ENCODE data around the gene VASN.
"Not testable (repeated sequence)": the region's sequence is repeated elsewhere in the genome, so short reads cannot be mapped to it uniquely, and the experiment has no call there.

Gene VASN

DNA sequence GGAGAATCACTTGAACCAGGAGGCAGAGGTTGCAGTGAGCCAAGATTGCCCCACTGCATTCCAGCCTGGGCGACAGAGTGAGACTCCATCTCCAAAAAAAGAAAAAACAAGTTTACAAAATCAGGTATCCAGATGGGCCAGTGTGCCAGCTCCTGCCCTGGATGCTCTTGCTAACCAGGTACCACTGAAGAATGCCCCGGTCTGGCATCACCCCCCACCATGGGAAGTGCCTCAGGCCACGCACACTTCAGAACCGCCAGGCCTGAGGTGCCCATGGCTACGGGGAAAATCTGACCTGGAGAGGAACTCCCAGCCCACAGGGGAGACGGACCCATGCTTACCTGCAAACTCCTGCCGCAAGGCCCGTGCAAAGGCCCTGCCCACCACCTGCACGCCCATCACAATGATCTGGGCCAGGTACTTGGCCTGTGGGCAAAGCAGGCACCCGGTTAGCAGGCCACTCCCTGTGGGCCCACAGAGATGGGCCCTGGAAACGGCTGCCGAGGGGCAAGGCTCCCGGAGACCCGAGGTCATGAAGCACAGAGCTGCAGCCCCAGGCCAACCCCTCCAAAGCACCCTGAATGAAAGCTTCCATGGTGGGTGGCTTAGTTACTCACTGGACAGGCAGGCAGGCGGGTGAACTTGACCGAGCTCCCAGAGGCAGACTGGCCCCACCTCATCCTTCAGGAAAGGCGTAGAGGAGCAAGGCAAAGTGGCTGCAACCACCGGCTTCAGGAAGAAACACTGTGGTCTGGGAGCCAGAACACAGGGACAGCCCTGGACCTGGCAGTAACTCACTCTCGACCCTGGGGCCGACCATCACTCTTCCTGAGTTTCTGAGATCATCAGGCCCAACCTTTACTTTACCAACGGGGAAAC, 28.5 kb upstream of the VASN start:
- in situ Hi-C loops (cut with MboI; ENCODE audit: low sequenced_read_pairs, unreplicated experiment), result no loop called here
- DNase-seq (ENCODE audit: low spot score), result no peak
- no peak for TF ChIP-seq CTCF (IDR thresholded peaks at IDR 0.05; ENCODE audit: borderline replicate concordance, control extremely low read depth, extremely low read depth, insufficient read depth, missing control alignments)

DNA sequence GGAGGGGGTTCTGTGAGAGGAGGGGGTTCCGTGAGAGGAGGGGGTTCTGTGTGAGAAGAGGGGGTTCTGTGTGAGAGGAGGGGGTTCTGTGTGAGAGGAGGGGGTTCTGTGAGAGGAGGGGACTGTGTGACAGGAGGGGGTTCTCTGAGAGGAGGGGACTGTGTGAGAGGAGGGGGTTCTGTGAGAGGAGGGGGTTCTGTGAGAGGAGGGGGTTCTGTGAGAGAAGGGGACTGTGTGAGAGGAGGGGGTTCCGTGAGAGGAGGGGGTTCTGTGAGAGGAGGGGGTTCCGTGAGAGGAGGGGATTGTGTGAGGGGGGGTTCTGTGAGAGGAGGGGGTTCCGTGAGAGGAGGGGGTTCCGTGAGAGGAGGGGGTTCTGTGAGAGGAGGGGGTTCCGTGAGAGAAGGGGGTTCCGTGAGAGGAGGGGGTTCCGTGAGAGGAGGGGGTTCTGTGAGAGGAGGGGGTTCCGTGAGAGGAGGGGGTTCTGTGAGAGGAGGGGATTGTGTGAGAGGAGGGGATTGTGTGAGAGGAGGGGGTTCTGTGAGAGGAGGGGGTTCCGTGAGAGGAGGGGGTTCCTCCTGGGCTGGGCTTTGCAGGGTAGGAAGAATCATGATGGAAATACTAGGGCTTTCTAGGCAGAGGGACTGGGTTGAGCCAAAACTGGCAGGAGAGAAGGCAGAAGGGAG, 27.2 kb upstream of the VASN start:
- in situ Hi-C loops (cut with MboI; ENCODE audit: low sequenced_read_pairs, unreplicated experiment); DNase-seq (ENCODE audit: low spot score): not testable (repeated sequence)

DNA sequence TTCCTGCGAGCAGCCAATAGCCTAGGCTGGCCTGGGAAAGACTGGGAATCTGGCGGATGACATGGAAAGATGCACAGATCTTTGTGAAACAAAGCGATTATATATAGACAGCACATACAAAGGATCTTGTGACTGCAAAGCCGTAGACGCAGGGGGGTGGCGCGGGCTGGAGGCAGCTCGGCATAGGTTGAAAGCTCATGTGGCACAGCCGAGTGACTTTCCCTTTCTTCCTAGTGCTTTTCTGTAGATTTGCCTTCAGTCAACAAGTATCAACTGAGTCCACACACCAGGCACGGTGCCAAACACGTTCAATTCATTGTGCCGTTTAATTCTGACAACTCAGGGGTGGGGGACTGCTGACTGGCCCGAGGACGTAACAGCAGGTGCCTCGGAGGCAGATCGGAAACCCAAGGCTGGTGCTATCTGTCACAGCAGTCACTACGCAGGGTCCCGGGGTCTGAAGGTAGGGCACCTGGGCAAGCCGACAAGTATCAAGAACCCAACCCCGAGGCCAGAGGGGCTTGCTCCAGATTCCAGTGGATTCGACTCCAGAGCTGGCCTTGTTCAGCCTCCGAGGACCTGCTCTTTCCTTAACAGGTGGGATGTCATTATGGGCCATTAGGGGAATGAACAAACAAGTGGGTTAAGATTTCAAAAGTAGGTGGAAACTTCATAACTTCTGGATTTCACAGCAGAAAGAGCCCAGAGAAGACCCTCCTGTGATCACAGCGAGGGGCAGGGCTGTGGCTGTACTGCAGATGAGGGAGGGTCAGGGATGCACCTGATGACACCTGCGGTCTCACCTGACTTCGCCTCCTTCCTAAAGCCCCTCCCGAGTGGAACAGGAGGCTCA, 26.4 kb upstream of the VASN start:
- no peak for TF ChIP-seq CTCF (IDR thresholded peaks at IDR 0.05; ENCODE audit: borderline replicate concordance, control extremely low read depth, extremely low read depth, insufficient read depth, missing control alignments)
- no peak for DNase-seq (ENCODE audit: low spot score)

DNA sequence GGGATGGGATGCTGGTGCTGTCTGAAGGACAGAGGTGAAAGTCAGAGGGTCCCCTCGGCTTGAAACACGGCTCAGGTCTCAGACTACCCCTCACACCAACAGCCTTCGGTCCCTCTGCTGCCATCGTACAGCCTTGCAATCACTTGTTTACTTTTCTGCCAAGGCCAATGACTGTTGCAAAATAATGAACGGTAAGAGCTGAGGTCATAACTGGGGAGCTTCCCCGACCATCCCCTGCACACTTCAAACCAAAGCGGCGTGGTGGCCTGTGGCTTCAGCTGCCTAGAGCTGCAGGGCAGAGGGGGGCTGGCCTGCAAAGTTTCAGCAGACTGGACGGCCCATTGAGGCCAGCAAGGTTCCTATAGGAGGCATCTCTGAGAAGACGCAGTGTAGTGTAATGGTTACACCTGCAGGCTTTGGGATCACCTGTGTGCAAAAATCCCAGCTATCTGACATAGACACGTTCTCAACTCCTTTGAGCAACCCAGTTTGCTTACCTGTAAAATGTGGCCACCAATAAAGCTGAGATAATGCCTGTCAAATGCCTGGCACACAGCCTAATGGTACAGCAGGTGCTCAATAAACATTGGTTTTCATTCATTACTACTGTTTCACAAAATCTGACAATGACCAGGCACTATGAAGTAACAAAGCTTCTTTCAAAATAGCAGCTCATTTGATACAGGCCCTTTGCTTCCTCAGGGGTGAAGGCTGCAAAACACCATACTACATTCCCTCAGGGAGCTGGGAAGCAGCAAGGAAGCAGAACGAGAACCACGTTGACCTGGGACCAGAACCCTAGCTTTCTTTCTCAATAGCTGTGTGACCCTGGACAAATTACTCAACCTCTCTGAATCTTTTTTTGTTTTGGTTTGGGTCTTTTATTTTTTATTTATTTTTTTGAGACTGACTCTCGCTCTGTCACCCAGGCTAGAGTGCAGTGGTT, 25.5 kb upstream of the VASN start:
- TF ChIP-seq CTCF (IDR thresholded peaks at IDR 0.05; ENCODE audit: borderline replicate concordance, control extremely low read depth, extremely low read depth, insufficient read depth, missing control alignments), result no peak
- in situ Hi-C loops (cut with MboI; ENCODE audit: low sequenced_read_pairs, unreplicated experiment), result no loop called here
- DNase-seq (ENCODE audit: low spot score), result no peak

More for the DNA sequence above, 26.4 kb upstream of the VASN start:
- in situ Hi-C loops (cut with MboI; ENCODE audit: low sequenced_read_pairs, unreplicated experiment), result no loop called here

DNA sequence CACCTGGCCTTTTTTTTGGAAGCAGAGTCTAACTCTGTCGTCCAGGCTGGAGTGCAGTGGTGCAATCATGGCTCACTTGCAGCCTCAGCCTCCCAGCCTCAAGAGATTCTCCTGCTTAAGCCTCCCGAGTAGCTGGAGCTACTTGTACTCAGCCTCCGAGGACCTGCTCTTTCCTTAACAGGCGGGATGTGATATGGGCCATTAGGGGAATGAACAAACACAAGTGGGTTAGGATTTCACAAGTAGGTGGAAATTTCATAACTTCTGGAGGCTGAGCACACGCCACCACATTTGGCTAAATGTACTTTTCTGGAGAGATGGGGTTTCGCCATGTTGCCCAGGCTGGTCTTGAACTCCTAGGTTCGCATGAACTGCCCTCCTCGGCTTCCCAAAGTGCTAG, 24.6 kb upstream of the VASN start:
- DNase-seq (ENCODE audit: low spot score), result no peak
- in situ Hi-C loops (cut with MboI; ENCODE audit: low sequenced_read_pairs, unreplicated experiment), result no loop called here
- TF ChIP-seq CTCF (IDR thresholded peaks at IDR 0.05; ENCODE audit: borderline replicate concordance, control extremely low read depth, extremely low read depth, insufficient read depth, missing control alignments), result no peak

GRCh38 chr16:4347765-4348509, 23.7 kb upstream of the VASN start:
- TF ChIP-seq CTCF (IDR thresholded peaks at IDR 0.05; ENCODE audit: borderline replicate concordance, control extremely low read depth, extremely low read depth, insufficient read depth, missing control alignments), result no peak
- in situ Hi-C loops (cut with MboI; ENCODE audit: low sequenced_read_pairs, unreplicated experiment), result no loop called here
- DNase-seq (ENCODE audit: low spot score), result no peak

All from GM13976 (cell line).